ENCODE results near the gene TRPV3. TPM values are rescaled to one million over a fixed set of nuclear protein-coding genes. Genes with fewer than 3 reads are reported as not detected.

The TRPV3 gene
- total RNA-seq, 1 experiment from 2014 or later = 0.35 TPM

- no peak for TF ChIP-seq AR (CRISPR knock-in tag; IDR thresholded peaks at IDR 0.05)
- no peak for TF ChIP-seq SP1 (CRISPR knock-in tag; conservative IDR thresholded peaks at IDR 0.05)
- TF ChIP-seq E2F5 (CRISPR knock-in tag; IDR thresholded peaks at IDR 0.05) = no peak
Measured at GRCh38 chr17:3566551-3566950, 8.9 kb upstream of the TRPV3 start (continued).

GRCh38 chr17:3565143-3565542, 7.5 kb upstream of the TRPV3 start:
- DNase-seq (ENCODE audit: low spot score) (no peak), ATAC-seq (no peak)
- peaks cover 17% of the 10 kb centered on the region for H3K36me3 Mint-ChIP-seq
- no peaks in the 10 kb centered on the region for H3K27me3 Mint-ChIP-seq (ENCODE audit: low read depth)
- no peak overlapping the region for H3K4me3 Mint-ChIP-seq
- ChIA-PET CTCF (interaction anchor here (0.6 kb wide), 1 partner anchor 716 kb away, joined by 4 read pairs; no protein-coding TSS in a partner anchor), POLR2A (no interaction called here)
- H3K4me1 Mint-ChIP-seq = no peaks in the 10 kb centered on the region
- peaks cover 6% of the 10 kb centered on the region for H3K9me3 Mint-ChIP-seq
- no peak overlapping the region for H3K27ac Mint-ChIP-seq
- TF ChIP-seq ZNF232 (CRISPR knock-in tag; IDR thresholded peaks at IDR 0.05) (no peak), ZNF671 (CRISPR knock-in tag; IDR thresholded peaks at IDR 0.05) (no peak), FOXP4 (CRISPR knock-in tag; IDR thresholded peaks at IDR 0.05) (no peak), FOXP1 (CRISPR knock-in tag; IDR thresholded peaks at IDR 0.05; ENCODE audit: borderline replicate concordance) (no peak), AR (CRISPR knock-in tag; IDR thresholded peaks at IDR 0.05) (no peak), NR1H2 (CRISPR knock-in tag; IDR thresholded peaks at IDR 0.05) (no peak), CREM (CRISPR knock-in tag; IDR thresholded peaks at IDR 0.05) (no peak), E2F1 (CRISPR knock-in tag; IDR thresholded peaks at IDR 0.05) (no peak), ZNF281 (CRISPR knock-in tag; IDR thresholded peaks at IDR 0.05) (no peak), ZMAT4 (CRISPR knock-in tag; IDR thresholded peaks at IDR 0.05) (no peak), ZSCAN18 (CRISPR knock-in tag; IDR thresholded peaks at IDR 0.05) (no peak), ZBTB43 (CRISPR knock-in tag; IDR thresholded peaks at IDR 0.05) (no peak), RELA (CRISPR knock-in tag; IDR thresholded peaks at IDR 0.05; ENCODE audit: borderline replicate concordance) (no peak), CBFB (CRISPR knock-in tag; IDR thresholded peaks at IDR 0.05; ENCODE audit: low read depth) (no peak), ESRRA (CRISPR knock-in tag; IDR thresholded peaks at IDR 0.05; ENCODE audit: borderline replicate concordance) (no peak), MLX (CRISPR knock-in tag; IDR thresholded peaks at IDR 0.05) (no peak), HMGA2 (CRISPR knock-in tag; IDR thresholded peaks at IDR 0.05) (no peak)
